ENCODE data around the gene CTNNBL1. TPM values are rescaled to one million over a fixed set of nuclear protein-coding genes. Genes with fewer than 3 reads are reported as not detected.

CTNNBL1 gene
- total RNA-seq, 1 experiment from 2014 or later, result 203 TPM

GRCh38 chr20:37745553-37745952 is 51.7 kb downstream of the CTNNBL1 start:
- no peak overlapping the region for H3K4me3 ChIP-seq (ENCODE audit: low read depth, low read length)
- TF ChIP-seq CTCF (IDR thresholded peaks at IDR 0.05; ENCODE audit: insufficient read depth in 1 of 2, low read depth in 1 of 2, low read length in 1 of 2, severe bottlenecking in 1 of 2, unreplicated experiment in 1 of 2), result no peak
- no peak for DNase-seq
- POLR2A ChIA-PET, result no interaction called here
- BruUV-seq (replicated peaks), result no TSS peak
- no peak overlapping the region for H3K4me3 Mint-ChIP-seq (ENCODE audit: unreplicated experiment)
- CTCF ChIA-PET, result no interaction called here
- H3K4me1 Mint-ChIP-seq (ENCODE audit: low read depth, unreplicated experiment), result no peaks in the 10 kb centered on the region
- no peaks in the 10 kb centered on the region for H3K27me3 Mint-ChIP-seq (ENCODE audit: insufficient read depth, unreplicated experiment)
- no peak overlapping the region for H3K27ac Mint-ChIP-seq (ENCODE audit: unreplicated experiment)
- peaks cover 17% of the 10 kb centered on the region for H3K36me3 Mint-ChIP-seq (ENCODE audit: insufficient read depth, unreplicated experiment)
- no peaks in the 10 kb centered on the region for H3K27me3 ChIP-seq (replicated peaks; ENCODE audit: control insufficient read depth, insufficient read depth, low read length)
- H3K9me3 ChIP-seq, result no peaks in the 10 kb centered on the region
- intact Hi-C loops (cut with micrococcal nuclease; ENCODE audit: unreplicated experiment), result no loop called here
- no peaks in the 10 kb centered on the region for H3K4me1 ChIP-seq
- peaks cover 2% of the 10 kb centered on the region; the same call in 1 of the 2 replicates for H3K36me3 ChIP-seq (ENCODE audit: control insufficient read depth, insufficient read depth, low read length)
- H3K9me3 Mint-ChIP-seq (ENCODE audit: unreplicated experiment), result no peaks in the 10 kb centered on the region

- no TSS peak for BruUV-seq (replicated peaks)
- Mint-ChIP-seq H3K9me3 (ENCODE audit: unreplicated experiment) (no peaks in the 10 kb centered on the region), H3K36me3 (ENCODE audit: insufficient read depth, unreplicated experiment) (peaks cover 16% of the 10 kb centered on the region), H3K27ac (ENCODE audit: unreplicated experiment) (no peak overlapping the region), H3K4me1 (ENCODE audit: low read depth, unreplicated experiment) (no peaks in the 10 kb centered on the region), H3K27me3 (ENCODE audit: insufficient read depth, unreplicated experiment) (no peaks in the 10 kb centered on the region), H3K4me3 (ENCODE audit: unreplicated experiment) (no peak overlapping the region)
- no peak for TF ChIP-seq CTCF (IDR thresholded peaks at IDR 0.05; ENCODE audit: insufficient read depth in 1 of 2, low read depth in 1 of 2, low read length in 1 of 2, severe bottlenecking in 1 of 2, unreplicated experiment in 1 of 2)
- Histone ChIP-seq H3K4me1 (no peaks in the 10 kb centered on the region), H3K4me3 (ENCODE audit: low read depth, low read length) (no peak overlapping the region), H3K36me3 (ENCODE audit: control insufficient read depth, insufficient read depth, low read length) (peaks cover 2% of the 10 kb centered on the region; the same call in 1 of the 2 replicates), H3K27me3 (replicated peaks; ENCODE audit: control insufficient read depth, insufficient read depth, low read length) (no peaks in the 10 kb centered on the region), H3K9me3 (no peaks in the 10 kb centered on the region)
- CTCF ChIA-PET, result interaction anchor here (0.6 kb wide), 1 partner anchor 184 kb away, joined by 3 read pairs; no protein-coding TSS in a partner anchor
- POLR2A ChIA-PET, result no interaction called here
- intact Hi-C loops (cut with micrococcal nuclease; ENCODE audit: unreplicated experiment), result no loop called here
- DNase-seq, result no peak
Observed at GRCh38 chr20:37748015-37748414, 54.2 kb downstream of the CTNNBL1 start.

GRCh38 chr20:37749218-37749617 is 55.4 kb downstream of the CTNNBL1 start:
- Mint-ChIP-seq H3K4me3 (ENCODE audit: unreplicated experiment) (no peak overlapping the region), H3K4me1 (ENCODE audit: low read depth, unreplicated experiment) (no peaks in the 10 kb centered on the region), H3K36me3 (ENCODE audit: insufficient read depth, unreplicated experiment) (peaks cover 13% of the 10 kb centered on the region), H3K27me3 (ENCODE audit: insufficient read depth, unreplicated experiment) (no peaks in the 10 kb centered on the region), H3K9me3 (ENCODE audit: unreplicated experiment) (no peaks in the 10 kb centered on the region), H3K27ac (ENCODE audit: unreplicated experiment) (no peak overlapping the region)
- CTCF ChIA-PET, result no interaction called here
- no peak for TF ChIP-seq CTCF (IDR thresholded peaks at IDR 0.05; ENCODE audit: insufficient read depth in 1 of 2, low read depth in 1 of 2, low read length in 1 of 2, severe bottlenecking in 1 of 2, unreplicated experiment in 1 of 2)
- no TSS peak for BruUV-seq (replicated peaks)
- intact Hi-C loops (cut with micrococcal nuclease; ENCODE audit: unreplicated experiment), result no loop called here
- POLR2A ChIA-PET, result no interaction called here
- no peak for DNase-seq
- no peak overlapping the region for H3K4me3 ChIP-seq (ENCODE audit: low read depth, low read length)
- H3K27me3 ChIP-seq (replicated peaks; ENCODE audit: control insufficient read depth, insufficient read depth, low read length), result no peaks in the 10 kb centered on the region
- no peaks in the 10 kb centered on the region for H3K4me1 ChIP-seq
- no peaks in the 10 kb centered on the region for H3K9me3 ChIP-seq
- H3K36me3 ChIP-seq (ENCODE audit: control insufficient read depth, insufficient read depth, low read length), result peaks cover 2% of the 10 kb centered on the region; the same call in 1 of the 2 replicates
